Lung (tissue), 12 donors: ENCODE data around the gene ATRNL1. TPM values are rescaled to one million over a fixed set of nuclear protein-coding genes. Genes with fewer than 3 reads are reported as not detected.

Experiments used
- ATAC-seq: fragments of 200-7000 bp; cut with Tn5 transposase; one replicate; pipeline ENCODE4 v1.9.1; 2020; ENCODE audit warnings: moderate number of reproducible peaks; ENCODE audit not compliant: insufficient read depth, low FRiP score
- DNase-seq, 3 donors: peaks; one replicate each; pipeline ENCODE4 v3.0.0-alpha.2; 2013 to 2017
- H3K27ac ChIP-seq, 2 donors: one replicate each; pipeline ENCODE4 v1.5.1; 2013; ENCODE audit warnings: mild to moderate bottlenecking in 2 of 2, moderate library complexity in 2 of 2, control low read depth in 1 of 2, inconsistent platforms in 1 of 2, low read depth in 1 of 2, low read length in 1 of 2
- H3K27me3 ChIP-seq, 3 donors: one replicate each; pipeline ENCODE4 v1.5.1; 2013; ENCODE audit warnings: low read length in 2 of 3; ENCODE audit not compliant: control insufficient read depth in 3 of 3, insufficient read depth in 3 of 3
- H3K36me3 ChIP-seq, 4 donors: one replicate each; pipeline ENCODE4 v1.5.1; 2013; ENCODE audit warnings: low read length in 4 of 4, mild to moderate bottlenecking in 1 of 4, moderate library complexity in 1 of 4; ENCODE audit not compliant: control insufficient read depth in 4 of 4, insufficient read depth in 4 of 4
- H3K4me1 ChIP-seq, 5 donors: one replicate each; pipeline ENCODE4 v1.5.1; 2013; ENCODE audit warnings: low read length in 5 of 5, mild to moderate bottlenecking in 2 of 5, moderate library complexity in 1 of 5; ENCODE audit not compliant: control insufficient read depth in 5 of 5, insufficient read depth in 5 of 5
- H3K4me3 ChIP-seq: one replicate; pipeline ENCODE4 v1.5.1; 2013; ENCODE audit warnings: mild to moderate bottlenecking, control low read depth, moderate library complexity
- H3K9ac ChIP-seq, 2 donors: one replicate each; pipeline ENCODE4 v1.5.1; 2013; ENCODE audit warnings: low read length in 2 of 2, control low read depth in 1 of 2; ENCODE audit not compliant: insufficient read depth in 1 of 2
- H3K9me3 ChIP-seq, 4 donors: one replicate each; pipeline ENCODE4 v1.5.1; 2013; ENCODE audit warnings: low read length in 3 of 4, mild to moderate bottlenecking in 1 of 4, moderate library complexity in 1 of 4; ENCODE audit not compliant: control insufficient read depth in 4 of 4, insufficient read depth in 3 of 4
- WGBS, 2 donors: extraction: QIAGEN DNeasy Blood & Tissue Kit; methylation state at CpG; one replicate each; pipeline ENCODE4 v1.1.7; 2013; 5-methylcytosine and 5-hydroxymethylcytosine counted together
- polyA plus RNA-seq, 2 donors: library from polyadenylated mRNA; stranded (reverse); fragments of 200-250 nt; gene quantifications; one replicate each; pipeline ENCODE4 v1.2.1, GENCODE V29; 2013
- total RNA-seq, 2 donors: library from RNA; depleted of rRNA in 1 of 2; stranded (reverse); fragments of >200 nt in 1 of 2; gene quantifications; one replicate each; pipeline ENCODE4 v1.2.1, GENCODE V29; 2014 to 2021
- TF ChIP-seq, protein P1 (sequence below): IDR thresholded peaks from 2 replicates; pipeline ENCODE4 v1.5.1; 2012; ENCODE audit warnings: mild to moderate bottlenecking; ENCODE audit errors: control extremely low read depth, extremely low read depth
- donor health status: control.
- donor health status: control.
- donor health status: Bipolar disorder and iron deficiency.
- donor health status: healthy.
- donor health status: DM: yes; HTN: yes; CAD: no.

The ATRNL1 gene
- total and polyA plus RNA-seq, 4 donors: 0.05 to 11.1 (median 0.24) TPM

GRCh38 chr10:115856580-115856979 is 763.4 kb downstream of the ATRNL1 start:
- TF ChIP-seq, protein P1, sequence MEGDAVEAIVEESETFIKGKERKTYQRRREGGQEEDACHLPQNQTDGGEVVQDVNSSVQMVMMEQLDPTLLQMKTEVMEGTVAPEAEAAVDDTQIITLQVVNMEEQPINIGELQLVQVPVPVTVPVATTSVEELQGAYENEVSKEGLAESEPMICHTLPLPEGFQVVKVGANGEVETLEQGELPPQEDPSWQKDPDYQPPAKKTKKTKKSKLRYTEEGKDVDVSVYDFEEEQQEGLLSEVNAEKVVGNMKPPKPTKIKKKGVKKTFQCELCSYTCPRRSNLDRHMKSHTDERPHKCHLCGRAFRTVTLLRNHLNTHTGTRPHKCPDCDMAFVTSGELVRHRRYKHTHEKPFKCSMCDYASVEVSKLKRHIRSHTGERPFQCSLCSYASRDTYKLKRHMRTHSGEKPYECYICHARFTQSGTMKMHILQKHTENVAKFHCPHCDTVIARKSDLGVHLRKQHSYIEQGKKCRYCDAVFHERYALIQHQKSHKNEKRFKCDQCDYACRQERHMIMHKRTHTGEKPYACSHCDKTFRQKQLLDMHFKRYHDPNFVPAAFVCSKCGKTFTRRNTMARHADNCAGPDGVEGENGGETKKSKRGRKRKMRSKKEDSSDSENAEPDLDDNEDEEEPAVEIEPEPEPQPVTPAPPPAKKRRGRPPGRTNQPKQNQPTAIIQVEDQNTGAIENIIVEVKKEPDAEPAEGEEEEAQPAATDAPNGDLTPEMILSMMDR: no peak
- no peak for ATAC-seq

GRCh38 chr10:115857856-115858255 is 764.7 kb downstream of the ATRNL1 start:
- H3K4me3 ChIP-seq: no peak overlapping the region
- no peak overlapping the region for H3K27ac ChIP-seq
- peaks cover 0 to 3% (median 0%) of the 10 kb centered on the region in 4 donors for H3K9me3 ChIP-seq
- ATAC-seq (no peak), DNase-seq (no peak)
- no peak overlapping the region for H3K9ac ChIP-seq
- WGBS, 2 donors: 52 to 79% methylated on average over 3 of the region's 3 CpGs
- TF ChIP-seq, protein P1: no peak
- H3K27me3 ChIP-seq: no peaks in the 10 kb centered on the region
- H3K4me1 ChIP-seq: no peaks in the 10 kb centered on the region
- no peaks in the 10 kb centered on the region for H3K36me3 ChIP-seq

More at GRCh38 chr10:115856580-115856979, 763.4 kb downstream of the ATRNL1 start:
- Histone ChIP-seq H3K27ac (no peak overlapping the region), H3K9ac (no peak overlapping the region), H3K4me1 (no peaks in the 10 kb centered on the region), H3K9me3 (peaks cover 0 to 3% (median 0%) of the 10 kb centered on the region in 4 donors), H3K27me3 (no peaks in the 10 kb centered on the region), H3K4me3 (no peak overlapping the region), H3K36me3 (no peaks in the 10 kb centered on the region)
- DNase-seq: no peak
- 81 to 84% methylated on average over 6 of the region's 6 CpGs for WGBS, 2 donors

DNA sequence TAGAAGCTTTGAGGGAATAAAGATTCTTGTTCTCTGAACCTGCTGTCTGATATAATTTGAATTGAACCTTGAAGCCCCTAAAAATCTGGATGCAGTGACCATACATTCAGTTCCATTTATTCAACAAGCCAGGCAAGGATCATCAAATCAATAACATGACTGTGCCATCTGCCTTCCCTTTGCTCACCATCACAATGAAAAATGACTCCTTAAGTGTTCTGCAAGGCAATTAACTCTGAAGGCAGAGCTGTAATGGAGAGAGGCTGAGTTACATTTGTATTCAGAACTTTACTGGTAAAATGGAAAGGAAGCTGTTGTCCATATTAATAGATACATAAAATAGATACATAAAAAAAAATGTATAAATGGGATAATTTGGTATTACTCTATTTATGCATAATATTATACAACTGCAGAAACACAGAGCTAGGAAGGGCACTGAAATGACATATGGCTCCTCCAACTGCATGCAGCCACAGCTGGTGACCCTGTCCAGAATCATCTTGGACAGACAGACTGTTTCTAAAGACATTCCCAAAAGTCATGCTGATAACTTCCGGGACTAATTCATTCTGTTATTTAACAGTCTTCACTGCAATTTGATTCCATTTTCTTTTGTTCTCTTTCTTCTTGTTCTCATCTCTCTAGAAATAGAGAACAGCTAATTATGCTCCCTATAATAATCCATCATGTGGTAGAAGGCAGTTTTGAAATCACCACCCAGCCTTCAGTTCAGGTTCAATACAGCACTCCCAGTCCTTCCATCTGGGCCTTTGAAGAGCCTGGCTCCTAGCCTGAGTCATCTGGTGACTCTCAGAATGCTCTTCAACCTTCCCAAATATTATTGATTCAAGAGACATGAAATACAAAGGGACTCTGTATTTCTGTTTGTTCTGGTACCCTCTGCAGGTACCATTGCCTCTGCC is 767.3 kb downstream of the ATRNL1 start:
- Histone ChIP-seq H3K9ac (no peak overlapping the region), H3K4me1 (no peaks in the 10 kb centered on the region), H3K9me3 (peaks cover 0 to 3% (median 0%) of the 10 kb centered on the region in 4 donors), H3K27me3 (no peaks in the 10 kb centered on the region), H3K36me3 (no peaks in the 10 kb centered on the region), H3K27ac (no peak overlapping the region), H3K4me3 (no peak overlapping the region)
- WGBS, 2 donors: 86 to 89% methylated on average over 1 of the region's 1 CpG
- ATAC-seq: no peak
- no peak for DNase-seq
- TF ChIP-seq, protein P1: no peak
